Ecto neural progenitor cell (in vitro differentiated cells): ENCODE data around the gene RB1.

ENCODE experiments used
- DNase-seq: peaks from one replicate; pipeline ENCODE4 v3.0.0-alpha.2; 2018; ENCODE audit warnings: low spot score

Gene RB1

GRCh38 chr13:48303359-48304142 is at the start of gene RB1:
Gene RB1 (plus strand): TSS chr13:48303751. CDS start chr13:48303913, 162 bp downstream.
- peak; percentile 89 for DNase-seq

DNA sequence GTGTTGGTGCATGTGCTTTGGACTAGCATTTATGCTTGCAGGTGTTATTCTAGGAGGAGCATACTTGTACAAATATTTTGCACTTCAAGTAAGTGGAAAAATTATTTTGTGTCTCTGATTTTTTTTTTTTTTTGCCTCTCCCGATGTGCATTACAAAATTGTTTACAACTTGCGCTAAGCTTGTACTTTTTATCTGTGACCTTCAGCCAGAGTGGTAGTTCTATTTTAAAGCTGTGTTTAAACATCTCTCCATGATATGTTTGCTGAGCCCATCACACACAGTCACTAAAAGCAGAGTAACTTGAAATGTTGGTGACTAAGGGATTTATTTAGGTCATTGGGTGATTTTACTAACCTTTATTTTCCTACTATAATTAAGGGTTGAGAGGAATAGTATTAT is 49.7 kb upstream of the RB1 start:
- DNase-seq, result no peak

DNA sequence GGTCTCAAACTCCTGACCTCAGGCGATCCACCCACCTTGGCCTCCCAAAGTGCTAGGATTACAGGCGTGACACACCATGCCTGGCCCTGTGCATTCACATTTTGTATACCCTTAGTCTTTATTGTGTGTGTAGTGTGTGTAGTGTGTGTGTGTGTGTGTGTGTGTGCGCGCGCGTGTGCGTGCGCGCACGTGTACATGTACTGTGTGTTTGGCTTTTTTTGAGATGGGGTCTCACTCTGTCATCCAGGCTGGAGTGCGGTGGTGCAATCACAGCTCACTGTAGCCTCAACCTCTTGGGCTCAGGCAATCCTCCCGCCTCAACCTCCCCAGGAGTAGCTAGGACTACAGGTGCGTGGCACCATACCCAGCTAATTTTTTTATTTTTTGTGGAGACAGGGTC is 48.5 kb upstream of the RB1 start:
- DNase-seq, result no peak

DNA sequence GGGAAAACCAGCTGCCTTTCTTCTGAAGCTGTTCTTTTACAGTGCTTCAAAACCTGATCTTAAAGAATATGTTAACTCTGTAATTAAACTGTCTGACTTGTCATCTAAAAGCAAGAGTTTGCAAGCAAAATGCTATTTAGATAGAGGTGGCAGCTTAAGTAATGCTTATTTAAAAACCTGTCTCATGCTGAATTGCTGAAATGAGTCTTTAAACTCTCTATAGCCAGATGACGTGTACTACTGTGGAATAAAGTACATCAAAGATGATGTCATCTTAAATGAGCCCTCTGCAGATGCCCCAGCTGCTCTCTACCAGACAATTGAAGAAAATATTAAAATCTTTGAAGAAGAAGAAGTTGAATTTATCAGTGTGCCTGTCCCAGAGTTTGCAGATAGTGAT is 47.6 kb upstream of the RB1 start:
- DNase-seq, result no peak

DNA sequence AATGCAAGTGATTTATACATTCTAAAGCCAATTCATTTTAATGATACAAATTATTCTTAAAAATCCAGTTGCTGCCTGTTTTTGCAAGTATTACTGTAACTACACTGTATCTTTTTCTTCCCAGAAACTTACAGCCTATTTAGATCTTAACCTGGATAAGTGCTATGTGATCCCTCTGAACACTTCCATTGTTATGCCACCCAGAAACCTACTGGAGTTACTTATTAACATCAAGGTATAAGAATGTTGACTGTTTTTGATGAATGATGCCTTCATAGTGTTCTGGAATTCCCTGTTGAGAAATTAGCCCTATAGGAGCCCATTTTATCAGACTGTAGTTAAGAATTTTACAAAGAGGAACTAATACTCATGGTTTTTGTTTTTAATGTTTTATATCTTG is 45.5 kb upstream of the RB1 start:
- DNase-seq, result no peak

DNA sequence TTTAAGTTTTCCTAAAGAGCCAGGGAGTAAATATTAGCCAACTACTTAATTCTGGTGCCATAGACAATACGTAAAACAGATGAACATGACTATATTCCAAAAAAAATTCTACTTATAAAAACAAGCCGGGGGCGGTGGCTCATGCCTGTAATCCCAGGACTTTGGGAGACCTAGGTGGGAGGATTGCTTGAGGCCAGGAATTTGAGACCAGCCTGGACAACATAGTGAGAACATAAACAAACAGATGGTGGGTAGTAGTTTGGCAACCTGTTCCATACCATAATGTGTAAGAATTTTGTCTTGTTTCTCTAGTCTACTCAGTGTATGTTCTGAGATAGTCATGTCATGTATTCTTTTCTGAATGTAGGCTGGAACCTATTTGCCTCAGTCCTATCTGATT is 45.1 kb upstream of the RB1 start:
- DNase-seq, result no peak

DNA sequence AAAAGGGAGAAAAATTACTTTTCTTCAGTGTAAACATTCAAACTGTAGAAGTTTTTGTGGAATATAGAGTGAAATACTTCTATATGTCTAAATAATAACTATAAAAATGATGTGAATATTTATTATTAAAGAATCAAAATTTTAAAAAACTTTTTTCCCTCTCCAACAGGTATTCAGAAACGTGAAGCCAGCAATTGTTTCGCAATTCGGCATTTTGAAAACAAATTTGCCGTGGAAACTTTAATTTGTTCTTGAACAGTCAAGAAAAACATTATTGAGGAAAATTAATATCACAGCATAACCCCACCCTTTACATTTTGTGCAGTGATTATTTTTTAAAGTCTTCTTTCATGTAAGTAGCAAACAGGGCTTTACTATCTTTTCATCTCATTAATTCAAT is 42.6 kb upstream of the RB1 start:
- DNase-seq, result no peak

GRCh38 chr13:48263196-48263595 is 40.4 kb upstream of the RB1 start:
- DNase-seq, result no peak

- no peak for DNase-seq
Observed at GRCh38 chr13:48264058-48264457, 39.5 kb upstream of the RB1 start.

DNA sequence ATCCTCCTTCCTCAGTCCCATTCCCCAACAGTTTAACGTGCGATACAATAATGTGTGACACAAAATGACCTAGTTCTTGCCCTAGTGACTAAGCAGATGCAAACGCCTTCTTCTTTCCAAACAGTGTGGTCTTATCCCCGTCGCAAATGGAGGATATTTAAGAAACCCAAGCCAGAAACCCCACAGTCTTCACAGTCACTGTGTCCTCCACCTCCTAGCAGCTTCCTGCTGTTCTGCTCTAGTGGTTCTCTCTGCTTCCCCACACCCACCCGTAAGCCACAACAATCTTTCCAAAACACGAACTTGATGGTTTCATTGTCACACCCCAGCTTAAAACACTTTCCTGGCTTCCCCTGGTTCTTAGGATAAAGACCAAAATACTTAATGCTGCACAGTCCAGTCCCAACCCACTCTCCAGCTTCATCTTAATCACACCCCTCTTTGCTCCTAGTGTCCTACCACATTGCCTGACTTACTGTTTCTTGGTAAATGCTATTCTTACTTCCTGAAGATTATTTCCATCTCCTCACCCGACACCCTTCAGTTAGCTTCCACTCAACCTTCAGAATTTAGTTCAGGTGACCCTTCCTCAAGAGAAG is 38.2 kb upstream of the RB1 start:
- no peak for DNase-seq

DNA sequence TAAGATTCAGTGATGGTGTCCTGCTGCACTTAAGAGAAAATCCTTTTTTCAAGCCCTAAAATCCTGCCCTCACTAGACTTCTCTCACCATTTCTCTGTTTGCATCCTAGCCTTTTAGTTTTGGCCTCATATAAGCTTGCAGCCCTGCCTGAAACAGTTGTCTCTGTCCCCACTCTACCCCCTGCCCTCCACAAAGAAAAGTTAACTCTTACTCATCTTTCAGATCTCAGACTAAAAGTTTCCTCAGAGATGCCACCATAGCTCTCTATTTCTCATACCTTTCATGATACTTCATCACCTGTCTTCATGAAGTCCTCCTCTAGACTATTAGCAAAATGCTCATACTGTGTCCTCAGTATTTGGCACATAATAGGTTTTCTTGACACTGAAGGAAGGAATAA is 37.4 kb upstream of the RB1 start:
- DNase-seq, result no peak

- DNase-seq, result no peak
Observed at GRCh38 chr13:48266701-48267639, 36.6 kb upstream of the RB1 start.

- DNase-seq, result no peak
Observed at GRCh38 chr13:48268019-48268418, 35.5 kb upstream of the RB1 start.

GRCh38 chr13:48273346-48273745 is 30.2 kb upstream of the RB1 start:
- no peak for DNase-seq

GRCh38 chr13:48275507-48275906 is 28.0 kb upstream of the RB1 start:
- no peak for DNase-seq

DNA sequence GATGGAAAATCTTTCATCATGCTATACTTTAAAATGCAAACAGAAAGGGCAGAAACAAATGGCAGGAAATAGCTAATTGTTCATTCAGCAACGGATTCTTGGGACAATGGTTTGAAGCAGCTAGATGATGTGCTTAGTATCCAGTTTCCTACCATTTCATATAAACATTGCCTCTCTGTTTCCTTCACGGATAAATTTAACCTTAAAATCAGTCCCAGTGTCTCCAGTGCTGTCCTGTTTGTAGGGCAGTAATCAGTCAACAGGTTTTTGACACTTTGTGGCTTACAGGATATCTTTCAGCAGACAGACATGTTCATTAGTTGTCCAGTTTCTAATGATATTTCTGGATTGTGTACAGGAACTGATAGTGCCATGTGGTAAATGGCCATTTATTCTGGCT is 24.7 kb upstream of the RB1 start:
- no peak for DNase-seq

GRCh38 chr13:48281556-48281955 is 22.0 kb upstream of the RB1 start:
- no peak for DNase-seq

DNA sequence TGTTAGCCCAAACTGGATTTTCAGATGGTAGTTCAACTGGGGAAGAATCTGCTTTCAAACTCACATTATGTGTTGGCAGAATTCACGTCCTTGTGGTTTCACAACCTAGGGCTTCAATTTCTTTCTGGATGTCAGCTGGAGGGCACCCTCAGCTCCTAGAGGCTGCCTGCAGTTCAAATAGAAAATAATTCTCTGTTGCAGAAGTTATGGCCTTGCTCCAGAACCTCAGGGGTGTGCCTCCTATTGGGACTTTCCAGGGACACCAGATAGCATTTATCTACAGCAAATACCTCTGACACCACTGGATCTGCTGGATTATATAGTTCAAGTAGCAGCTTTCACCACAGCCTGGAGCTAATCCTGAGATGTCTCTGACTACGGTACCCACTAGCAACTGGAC is 11.8 kb upstream of the RB1 start:
- DNase-seq, result no peak

- no peak for DNase-seq
Observed at GRCh38 chr13:48292650-48293049, 10.9 kb upstream of the RB1 start.

- no peak for DNase-seq
Observed at GRCh38 chr13:48294653-48295052, 8.9 kb upstream of the RB1 start.

DNA sequence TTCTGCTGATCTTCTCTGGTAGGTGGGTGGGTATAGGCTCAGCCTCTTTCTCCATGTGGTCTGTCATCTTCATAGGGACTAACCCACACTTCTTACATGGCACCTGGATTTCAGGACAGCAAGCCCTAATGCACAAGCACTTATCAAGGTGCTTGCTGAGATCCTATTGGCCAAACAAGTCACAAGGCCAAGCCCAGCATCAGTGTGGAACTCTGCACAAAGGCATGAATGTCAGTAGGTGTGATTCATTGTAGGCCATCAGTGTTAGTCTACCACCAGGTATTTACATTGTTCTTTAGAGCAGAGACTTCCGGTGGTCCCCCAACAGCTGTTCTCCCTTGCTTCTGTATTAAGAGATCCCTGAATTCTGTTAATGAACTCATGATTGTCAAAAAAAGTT is 8.3 kb upstream of the RB1 start:
- no peak for DNase-seq

GRCh38 chr13:48296528-48296927 is 7.0 kb upstream of the RB1 start:
- DNase-seq, result no peak
